AG08395 (cell line): ENCODE results near the gene TCP11.
A peak's percentile ranks its signal among the peaks of the same experiment; 100 is the strongest.

Experiments used
- DNase-seq: peaks from one replicate; pipeline ENCODE4 v3.0.0; 2012; ENCODE audit warnings: mixed read lengths, low spot score

The TCP11 gene

DNA sequence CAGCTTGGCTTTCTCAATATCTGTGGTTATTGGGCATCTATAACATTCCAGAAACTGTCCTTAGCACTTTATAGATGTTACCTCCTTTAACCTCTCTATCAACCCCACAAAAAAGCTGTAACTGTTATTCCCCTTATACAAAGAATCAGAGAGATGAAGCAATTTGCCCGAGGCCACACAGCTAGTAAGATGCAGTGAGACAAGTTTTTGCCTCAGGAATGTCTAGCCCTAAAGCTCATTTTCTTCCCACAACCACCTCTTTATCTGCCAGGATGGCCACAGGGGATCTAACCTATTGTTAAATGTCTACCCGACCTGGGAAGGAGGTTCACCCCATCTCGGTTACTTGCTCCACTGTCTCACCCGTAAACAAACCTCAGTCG lies 31.9 kb upstream of the TCP11 start:
- no peak for DNase-seq

DNA sequence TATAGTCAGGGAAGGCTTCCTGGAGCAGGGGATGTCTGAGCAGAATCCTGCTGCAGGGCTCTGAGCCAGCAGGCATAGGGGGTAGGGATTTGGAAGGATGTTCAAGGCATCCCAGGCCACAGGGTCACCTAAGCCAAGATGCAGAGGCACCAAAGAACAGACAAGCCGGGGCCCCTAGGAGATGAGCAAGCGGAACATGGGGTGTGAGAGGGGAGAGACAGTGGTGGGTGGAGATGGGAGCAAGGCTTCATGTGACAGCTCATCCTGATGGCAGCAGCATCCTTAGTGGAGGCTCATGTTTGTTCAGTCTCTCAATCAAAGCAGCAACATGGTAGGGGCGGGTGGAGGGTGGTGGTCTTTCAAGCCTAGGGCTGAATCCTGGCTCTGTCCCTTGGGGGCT lies 29.8 kb upstream of the TCP11 start:
- DNase-seq, result no peak

DNA sequence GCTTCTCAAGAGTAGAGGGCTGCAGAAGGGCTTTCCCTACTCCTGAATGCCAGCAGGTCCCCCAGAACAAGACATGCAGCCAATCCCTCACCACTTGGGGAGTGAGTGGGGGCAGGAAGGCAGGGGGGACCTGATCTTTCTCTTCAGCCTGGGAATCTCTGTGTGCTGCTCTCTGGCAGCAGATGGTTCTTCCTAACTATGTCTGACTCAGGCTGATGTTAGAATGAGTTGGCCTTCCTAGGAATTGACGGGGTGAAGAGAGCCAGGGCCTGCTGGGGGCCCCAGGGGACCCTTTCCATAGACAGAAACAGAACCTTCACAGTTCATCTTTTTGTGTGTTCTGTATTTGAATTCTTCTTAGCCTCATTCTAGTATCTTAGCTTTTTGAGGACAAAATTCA lies 29.0 kb upstream of the TCP11 start:
- DNase-seq, result peak; percentile 78

DNA sequence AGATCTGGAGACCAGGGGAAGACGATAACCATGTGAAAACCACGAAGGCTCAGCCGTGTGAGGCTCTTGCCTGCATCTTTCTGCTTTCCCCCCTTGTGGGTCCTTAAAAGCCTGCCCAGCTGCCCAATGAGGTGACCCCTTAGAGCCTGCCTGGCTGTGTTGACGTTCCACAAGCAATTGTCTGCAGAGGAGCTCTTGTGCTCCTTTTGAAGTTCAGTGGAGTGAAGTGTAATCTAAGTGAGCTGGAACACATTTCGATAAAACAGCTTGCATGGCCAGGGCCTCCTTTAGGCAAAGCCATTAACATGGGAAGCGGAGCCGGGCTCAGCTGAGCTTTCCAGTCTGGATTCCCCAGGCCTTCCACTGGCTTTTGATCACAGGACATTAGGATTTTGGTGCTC lies 27.3 kb upstream of the TCP11 start:
- no peak for DNase-seq

DNA sequence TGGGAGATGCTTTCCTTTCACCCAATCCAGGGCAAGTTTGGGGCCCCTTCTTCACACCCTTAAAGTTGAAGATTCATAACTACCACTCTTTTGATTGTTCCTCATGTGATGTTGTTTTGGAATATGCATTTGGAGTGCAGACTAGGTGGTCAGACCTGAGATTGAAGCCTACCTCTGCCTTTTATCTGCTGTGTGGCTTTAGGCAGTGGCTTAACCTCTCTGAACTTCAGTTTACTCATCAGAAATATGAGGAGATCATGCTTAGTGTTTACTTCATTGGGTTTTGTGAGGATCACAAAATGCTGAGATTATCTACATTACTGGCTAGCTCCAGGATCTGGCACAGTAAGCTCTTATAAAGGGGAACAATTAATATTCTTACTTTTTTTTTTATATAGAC lies 26.4 kb upstream of the TCP11 start:
- DNase-seq, result no peak

DNA sequence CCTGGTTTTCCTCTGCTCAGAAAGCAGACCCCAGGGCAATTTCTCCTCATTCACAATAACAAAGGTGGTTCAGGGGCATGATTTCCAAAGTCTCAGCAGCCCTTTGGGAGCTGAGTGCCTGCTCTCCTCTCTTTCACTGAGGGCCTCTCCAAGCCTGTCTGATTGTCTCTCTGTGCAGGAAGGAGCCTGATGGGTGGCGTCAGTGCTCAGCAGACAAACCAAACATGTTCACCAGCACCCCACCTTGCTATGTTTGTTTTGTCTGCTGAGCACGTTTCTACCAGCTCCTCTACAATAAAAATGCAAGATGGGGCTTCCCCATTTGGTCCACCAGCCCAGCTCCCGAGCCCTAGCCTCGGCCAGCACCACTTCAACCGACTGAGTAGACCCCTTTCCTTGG lies 25.4 kb upstream of the TCP11 start:
- no peak for DNase-seq

DNA sequence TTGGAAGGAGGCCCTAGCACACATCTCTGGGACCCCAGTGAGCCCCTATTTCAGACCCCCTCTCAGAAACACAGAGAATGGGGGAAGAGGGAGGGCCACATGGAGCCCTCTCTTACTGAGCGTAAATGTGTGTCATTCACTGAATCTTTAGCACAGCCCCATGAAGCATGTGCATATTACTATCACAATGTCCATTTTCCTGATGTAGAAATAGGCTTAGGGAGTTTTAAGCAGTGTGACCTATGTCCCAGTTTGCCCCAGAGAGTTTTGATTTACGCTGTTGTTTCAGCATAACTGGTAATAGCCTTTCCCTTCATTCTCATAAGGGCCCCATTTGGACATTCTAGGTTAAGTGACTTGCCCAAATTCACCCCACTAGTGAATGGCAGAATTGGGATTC lies 25.0 kb upstream of the TCP11 start:
- DNase-seq, result no peak

DNA sequence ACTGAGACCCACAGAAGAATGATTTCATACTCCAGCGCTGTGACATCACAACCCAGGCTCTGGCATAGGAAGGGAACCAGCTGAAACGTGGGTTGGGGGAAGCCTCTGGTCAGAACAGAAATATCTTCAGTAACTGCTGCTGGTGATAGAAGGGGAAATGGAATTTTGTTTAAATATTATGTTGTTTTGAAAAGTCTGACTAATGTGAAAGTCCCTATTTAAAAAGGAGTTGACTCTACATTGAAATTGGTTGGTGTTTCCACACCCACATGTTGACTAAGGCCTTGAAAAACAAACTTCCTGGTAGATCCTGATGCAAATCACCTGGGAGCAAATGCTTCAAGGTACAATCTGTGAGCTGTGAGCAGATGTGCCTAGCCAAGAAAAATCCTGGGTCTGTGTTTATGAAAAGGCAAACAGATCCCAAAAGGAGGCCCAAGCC lies 24.5 kb upstream of the TCP11 start:
- no peak for DNase-seq

DNA sequence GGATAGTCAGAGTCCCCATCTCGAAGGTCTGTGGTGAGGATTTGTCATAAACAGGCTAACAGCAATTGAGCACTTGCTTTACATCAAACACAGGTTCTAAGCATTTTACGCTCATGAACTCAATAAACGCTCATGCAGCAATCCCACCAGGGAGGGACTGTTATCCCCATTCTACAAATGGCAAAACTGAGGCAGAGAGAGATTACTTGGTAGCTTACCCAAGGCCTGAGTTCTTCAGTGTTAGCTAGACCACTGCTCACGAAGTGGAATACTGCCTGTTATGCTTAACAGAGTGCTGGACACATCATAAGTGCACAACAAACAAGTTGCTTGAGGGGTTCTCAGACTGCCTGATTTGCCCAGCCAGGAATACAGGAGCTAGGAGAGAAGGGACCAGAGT lies 23.7 kb upstream of the TCP11 start:
- no peak for DNase-seq

DNA sequence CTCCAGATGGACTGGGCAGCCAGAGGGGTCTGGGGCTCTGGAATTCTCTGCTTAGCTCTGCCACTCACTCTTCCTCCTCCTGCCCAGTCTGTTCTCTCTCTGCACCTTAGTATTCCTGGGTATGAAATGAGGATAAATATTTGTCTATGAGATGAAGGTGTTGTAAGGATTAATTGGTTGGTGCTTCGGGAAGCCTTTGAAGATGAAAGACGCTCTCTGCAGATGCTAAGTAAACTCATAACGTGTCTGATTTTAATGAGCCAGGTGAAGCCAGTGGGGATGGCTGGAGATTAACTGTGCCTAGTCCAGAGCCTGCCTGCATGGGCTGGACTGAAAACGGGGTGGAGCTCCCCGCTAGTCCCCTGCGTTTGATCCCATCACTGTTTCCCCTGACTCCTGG lies 23.1 kb upstream of the TCP11 start:
- no peak for DNase-seq

DNA sequence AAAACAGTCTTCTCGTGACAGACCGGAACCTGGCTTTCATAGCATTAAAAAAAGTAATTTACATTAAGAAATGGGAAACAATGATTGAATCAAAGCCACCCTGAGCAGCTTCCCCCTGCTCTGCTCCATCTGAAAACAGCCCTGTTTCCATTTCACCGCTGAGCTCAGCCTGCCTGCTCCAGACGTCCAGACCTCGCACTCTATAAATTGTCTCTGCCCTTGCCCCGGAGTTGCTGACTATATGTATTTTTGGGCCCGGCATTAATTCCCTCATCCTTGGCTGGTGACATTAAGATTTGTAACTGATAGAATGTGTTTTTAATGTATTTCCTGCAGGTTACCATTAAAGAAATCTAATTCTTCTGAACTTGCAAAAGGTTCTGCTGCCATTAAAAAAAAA lies 22.7 kb upstream of the TCP11 start:
- no peak for DNase-seq

DNA sequence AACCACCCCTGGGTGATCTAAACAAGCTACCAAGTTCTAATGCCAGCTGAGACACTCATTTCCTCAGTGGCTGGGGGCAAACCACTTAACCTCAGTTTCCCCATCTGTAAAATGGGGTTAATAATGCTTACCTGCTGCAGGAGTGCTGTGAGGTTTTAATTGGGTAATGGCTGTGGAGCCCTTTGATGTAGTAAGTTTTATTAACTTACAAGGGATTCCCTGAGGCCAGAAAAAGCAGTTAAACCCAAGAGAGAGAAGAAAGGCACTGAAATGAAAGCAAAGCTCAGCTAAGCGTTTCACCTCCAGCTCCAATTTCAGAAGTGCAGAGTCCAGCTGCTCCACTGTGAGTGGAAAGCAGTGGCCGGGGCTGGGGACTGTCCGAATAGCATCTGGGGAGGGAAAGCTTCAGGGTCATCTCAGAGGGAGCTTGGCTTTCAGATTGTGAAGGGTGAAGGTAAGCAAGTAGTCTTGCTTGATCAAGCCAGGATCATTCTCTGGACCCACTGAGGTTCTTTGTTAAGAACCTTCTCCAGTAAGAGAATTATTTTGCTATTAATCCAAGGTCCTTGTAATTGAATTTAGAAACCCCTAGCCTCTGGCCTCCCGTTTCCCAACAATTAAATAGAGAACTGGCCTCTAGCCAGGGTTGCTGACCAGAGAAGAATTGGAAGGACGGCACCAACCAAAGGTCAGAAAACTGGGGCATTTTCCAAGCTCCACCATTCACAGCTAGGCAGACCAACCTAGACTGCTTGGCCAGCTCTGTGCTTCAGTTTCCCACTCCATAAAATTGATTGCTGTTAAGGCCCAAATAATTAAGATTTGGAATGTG lies 20.9 kb upstream of the TCP11 start:
- DNase-seq, result no peak

DNA sequence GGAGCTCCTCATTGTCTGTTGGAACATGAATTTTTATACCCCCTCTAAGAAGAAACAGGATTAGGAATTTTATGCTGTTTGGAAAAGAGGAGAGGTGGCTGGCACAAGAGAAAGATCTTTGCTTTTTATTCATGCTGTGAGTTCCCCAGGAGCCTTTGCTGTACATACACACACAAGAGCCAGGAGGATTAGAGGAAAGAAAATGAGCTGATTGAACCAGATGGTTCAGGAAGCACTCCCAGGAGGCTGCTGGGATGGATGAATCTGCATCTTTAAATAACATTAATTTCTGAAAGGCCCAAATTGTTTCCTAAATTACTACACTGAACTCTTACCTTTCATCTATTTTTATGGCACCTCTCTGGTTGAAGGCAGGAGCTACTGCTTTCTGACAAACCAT lies 20.1 kb upstream of the TCP11 start:
- DNase-seq, result no peak

DNA sequence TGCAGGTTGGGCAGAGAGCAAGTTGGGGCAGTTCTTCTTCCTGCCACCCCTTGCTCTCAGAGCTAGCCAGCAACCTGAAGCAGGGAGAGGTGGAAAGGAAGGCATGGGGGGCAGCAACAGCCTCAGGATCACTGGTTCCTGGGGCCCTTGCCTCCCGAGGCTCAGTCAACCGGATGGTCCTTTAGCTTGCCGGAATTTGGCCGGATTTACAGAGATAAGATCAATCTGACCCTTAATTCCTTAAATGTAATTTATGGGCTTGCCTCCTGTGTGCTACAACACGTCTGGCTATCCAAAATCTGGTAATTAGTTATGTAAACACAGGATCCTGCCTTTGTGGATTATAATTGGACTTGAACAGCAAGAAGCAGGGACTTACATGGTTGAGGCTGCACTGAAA lies 19.5 kb upstream of the TCP11 start:
- DNase-seq, result no peak

DNA sequence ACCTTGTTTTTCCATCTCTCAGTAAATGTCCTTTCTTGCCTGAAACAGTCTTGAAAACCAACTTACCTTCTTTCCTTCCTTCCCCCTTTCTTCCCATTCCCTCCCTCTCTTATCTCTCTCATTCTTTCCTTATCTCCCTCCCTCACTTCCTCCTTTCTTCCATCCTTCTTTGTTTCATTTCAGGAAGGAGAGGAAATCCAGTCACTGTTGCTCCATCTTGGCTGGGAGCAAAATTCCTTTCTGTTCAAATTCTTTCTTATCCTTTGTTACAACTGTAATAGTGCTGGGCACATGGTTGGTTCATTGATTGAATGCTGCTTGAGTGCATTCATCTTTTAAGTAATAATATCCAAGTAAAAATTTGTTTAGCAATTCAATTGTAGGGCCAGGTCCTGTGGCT lies 17.4 kb upstream of the TCP11 start:
- no peak for DNase-seq

DNA sequence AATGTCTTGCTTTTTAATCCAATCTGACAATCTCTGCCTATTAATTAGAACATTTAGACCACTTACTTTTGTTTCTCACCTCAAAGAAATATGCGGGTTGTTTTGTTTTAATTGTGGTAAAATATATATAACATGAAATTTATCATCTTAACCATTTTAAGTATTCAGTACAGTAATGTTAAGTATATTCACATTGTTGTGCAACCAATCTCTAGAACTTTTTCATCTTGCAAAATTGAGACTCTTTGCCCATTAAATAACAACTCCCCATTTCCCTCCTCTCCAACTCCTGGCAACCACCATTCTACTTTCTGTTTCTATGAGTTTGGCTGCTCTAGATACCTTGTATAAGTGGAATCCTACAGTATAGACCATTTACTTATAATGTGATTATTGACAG lies 13.8 kb upstream of the TCP11 start:
- DNase-seq, result no peak

DNA sequence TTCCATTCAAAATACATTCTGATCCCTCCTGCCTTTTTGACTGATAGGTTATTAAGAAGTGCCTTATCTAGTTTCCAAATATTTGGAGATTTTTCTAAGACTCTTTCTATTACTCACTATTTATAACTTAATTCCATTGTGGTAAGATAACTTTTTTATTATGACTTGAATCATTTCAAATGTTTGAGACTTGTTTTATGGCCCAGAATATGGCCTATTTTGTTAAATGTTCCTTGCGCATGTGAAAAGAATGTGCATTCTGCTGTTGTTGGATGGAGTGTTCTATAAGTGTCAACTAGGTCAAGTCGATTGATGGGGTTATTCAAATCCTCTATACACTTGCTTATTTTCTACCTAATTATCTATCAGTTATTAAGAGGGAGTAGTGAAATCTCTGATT lies 13.1 kb upstream of the TCP11 start:
- no peak for DNase-seq

DNA sequence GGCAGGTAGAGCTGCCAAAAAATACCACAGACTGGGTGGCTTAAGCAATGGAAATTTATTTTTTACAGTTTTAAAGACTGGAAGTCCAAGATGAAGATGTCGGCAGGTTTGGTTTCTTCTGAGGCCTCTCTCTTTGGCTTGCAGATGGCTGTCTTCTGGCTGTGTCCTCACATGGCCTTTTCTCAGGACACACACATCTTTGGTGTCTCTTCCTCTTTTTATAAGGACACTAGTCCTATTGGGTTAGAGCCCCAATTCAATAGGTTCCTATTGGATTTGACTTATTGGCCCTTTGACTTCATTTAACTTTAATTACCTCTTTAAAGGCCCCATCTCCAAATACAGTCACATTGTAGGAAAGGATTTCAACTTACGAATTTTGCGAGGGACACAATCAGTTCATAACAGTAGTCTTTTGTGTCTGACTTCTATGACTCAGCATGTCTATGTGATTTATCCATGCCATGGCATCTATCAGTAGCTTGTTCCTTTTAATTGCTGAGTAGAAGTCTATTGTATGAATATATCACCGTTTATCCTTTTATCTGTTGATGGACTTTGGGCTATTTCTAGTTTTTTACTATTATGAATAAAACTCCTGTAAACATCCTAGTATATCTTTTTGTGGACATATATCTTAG lies 11.0 kb upstream of the TCP11 start:
- DNase-seq, result no peak

DNA sequence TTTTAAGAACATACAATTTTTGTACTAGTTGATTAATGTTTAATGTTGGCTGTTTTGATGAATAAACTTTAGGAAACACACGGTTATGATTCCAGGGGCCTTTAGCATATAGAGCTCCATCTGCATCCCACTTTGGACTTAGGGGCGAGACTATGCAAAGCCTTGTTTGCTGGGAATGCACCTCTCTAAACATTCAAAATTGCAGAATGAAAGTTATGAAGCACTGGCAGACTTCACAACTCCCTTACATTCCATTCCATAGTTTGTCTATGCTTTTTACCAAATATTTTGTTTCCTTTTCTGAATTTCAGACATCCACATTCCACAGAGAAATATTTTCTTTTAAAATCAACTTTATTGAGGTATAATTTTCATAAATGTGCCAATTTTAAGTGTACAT lies 10.3 kb upstream of the TCP11 start:
- DNase-seq, result no peak

DNA sequence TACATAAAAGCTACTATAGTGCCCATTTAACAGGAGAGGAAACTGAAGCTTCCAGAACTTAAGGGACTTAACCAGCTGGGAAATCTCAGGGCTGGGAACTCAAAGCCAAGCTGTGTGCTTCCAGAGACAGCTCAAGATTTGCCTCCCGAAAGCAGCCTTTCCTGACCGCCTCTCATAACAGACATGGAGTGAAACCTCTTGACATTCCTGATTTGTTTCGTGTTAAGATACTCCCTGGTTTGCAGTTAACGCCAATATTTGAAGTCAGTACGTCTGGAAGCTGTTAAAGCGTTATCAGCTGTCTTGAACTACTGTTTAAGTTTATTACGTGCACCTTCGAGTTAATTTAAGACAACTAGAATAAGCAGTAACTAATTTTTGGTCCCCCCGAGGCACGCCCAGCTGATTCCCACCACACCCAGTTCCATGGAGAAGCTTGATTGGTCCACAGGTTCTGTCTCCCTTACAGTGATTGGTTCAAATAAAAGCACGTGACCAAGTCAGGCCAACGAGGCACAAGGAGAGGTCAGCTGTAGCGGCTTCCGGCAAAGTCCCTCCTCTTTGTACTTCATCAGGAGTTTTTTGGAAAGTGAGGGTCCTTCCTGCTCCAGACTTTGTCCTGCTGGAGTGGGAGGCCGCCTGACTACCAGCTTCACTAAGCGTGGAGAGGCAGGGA lies 8.9 kb upstream of the TCP11 start:
- no peak for DNase-seq

DNA sequence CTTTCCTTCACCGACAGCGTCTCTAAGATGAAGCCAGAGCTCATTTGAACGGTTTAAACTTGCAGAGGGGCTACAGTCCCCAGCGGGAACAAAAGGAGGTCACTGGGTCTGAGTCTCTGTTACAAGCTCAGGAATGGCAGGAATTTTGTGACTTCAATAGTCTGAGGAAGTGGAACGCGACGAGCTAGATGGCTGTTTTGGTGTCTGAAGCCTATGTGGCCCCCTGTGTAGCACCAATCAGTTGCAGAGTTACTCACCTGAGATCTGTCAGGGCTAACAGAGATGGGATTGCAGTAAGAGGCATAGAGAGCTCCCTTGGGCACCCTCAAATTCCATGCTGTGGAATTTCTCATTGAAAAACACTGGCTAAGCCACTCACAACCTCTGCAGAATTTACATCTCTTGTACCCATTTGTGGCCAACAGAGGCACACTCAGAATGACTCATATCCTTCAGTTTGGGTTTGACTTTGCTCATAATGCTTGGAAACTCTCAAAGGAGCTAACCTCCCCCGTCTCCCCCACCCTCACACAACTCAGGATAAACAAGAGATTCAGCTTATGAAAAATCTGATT lies 7.1 kb upstream of the TCP11 start:
- peak; percentile 21 for DNase-seq

DNA sequence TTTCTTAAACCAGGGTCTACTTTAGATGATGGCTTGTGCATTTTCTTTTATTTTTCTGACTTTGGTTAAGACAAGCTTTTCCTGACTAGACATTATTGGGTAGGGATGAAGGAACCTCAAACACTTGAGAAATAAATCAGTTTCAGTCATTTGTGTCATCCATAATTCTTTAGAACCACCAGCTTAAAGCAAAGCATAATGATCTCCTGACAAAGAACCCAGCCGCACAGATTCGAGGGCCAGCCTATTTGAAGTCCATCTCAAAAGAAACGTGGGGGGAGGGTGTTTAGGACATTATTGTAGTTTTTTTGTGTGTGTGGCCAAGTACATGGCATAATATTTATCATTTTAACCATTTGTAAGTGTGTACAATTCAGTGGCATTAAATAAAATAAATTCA lies 6.3 kb upstream of the TCP11 start:
- DNase-seq, result no peak

DNA sequence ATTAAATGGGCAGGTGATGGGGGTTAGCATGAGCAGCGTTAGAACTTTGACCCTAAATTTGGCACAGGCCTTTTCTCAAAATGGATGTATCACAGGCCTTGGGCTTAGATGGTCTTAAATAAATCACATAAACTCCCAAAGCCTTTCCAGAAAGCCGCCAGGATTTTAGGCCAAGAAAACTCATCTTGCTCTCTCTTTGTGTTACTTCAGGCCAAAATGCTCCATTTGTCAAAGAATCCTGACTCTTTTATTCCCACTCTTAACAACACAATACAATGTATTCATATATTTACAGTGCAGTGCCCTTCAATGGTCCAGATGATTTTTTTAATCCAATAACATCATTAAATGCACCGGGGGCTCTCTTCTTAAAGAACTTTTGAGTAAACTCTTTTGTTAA lies 5.9 kb upstream of the TCP11 start:
- no peak for DNase-seq
